HG03135 (cell line): ENCODE results near the gene XXYLT1.

Experiments used
- ATAC-seq: cut with Tn5 transposase; IDR thresholded peaks from one replicate; pipeline ENCODE4 v1.9.1; 2021; ENCODE audit warnings: mild to moderate bottlenecking, moderate library complexity; ENCODE audit not compliant: unreplicated experiment

XXYLT1 gene

DNA sequence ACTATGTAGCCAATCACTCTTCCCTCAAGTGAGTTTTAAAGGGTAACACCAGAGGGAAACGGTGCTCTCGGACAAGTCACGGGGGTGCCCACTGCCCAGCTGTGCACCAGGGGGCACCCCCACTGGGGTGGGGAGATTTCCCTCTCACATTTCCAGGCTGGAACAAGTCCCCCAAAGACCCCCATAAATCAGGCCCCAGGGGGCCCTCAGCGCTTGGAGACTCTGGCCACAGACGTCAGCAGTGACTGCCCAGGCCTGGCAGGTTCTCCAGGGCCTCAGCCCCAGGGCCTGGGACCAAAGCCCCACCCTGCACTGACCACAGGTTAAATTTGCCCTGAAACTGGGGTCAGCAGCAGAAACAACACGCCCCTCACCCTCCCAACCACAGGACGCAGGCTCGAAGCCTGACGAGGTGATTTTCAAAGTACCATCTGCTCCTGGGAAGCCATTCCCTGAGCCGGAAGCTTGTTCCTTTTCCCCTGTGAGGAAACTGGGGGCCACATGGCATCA, 17.0 kb downstream of the XXYLT1 start:
- no peak for ATAC-seq

DNA sequence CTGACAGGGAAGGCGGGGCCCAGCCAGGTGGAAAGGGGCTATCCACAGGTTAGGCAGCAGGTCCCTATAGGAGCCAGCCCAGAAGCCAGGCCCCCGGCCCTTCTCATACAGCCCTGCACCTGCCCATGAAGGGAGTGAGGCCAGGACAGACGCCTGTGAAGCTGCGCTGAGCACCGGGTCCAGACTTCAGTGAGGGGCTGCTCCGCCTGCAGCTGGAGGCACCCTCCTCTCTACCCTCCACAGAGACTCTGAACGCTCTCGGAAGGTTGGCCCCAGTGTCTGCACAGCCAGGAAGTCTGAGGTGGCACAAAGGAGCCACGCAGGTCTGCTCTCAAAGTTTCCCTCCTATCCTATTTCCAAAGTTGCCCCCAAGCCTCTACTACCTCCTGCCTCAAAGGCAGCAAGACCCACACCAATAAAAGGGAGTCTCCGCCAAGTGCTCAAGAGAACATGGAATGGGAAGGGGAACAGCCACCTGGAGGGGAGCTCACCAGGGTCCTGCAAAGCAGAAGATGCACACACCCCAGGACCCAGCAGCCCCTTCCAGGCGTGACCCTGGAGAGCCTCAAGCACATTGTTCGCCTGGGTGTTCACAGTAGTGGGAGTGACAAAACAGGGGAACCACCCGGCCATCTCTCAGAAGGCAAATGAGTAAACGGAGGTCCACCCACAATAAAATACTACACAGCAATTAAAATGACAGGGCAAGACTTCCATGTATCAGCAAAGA, 19.5 kb downstream of the XXYLT1 start:
- no peak for ATAC-seq

DNA sequence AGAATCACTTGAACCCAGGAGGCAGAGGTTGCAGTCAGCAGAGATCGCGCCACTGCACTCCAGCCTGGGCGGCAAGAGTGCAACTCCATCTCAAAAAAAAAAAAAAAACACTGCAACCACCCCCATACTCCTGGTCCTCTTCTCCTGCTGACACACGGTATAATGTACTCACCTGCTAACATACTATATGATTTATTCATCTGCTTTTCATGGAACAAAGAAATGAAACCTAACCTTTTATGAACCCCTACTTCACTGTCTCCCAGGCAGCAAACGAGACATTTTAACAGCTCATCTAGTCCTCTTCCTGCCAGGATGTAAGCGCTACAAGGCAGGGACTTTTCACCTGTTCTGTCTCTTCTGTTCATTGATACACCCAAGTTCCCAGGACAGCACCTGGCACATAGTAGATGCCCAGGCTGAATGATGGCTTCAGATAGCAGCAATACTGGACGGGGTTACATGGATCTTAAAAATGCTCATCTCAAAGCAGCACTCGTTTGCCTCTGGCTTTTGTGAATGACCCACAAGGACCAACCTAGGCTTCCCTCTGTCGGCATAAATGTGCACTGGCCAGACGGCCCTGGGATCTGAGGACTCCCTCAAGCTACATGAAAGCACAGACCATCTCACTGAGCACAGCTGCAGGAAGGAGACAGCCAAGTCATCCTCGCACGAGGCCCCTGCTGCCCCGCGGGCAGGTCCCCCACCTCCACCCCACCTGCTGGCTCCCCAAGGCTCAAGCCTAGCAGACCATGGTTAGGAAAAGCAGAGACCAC, 20.3 kb downstream of the XXYLT1 start:
- no peak for ATAC-seq

DNA sequence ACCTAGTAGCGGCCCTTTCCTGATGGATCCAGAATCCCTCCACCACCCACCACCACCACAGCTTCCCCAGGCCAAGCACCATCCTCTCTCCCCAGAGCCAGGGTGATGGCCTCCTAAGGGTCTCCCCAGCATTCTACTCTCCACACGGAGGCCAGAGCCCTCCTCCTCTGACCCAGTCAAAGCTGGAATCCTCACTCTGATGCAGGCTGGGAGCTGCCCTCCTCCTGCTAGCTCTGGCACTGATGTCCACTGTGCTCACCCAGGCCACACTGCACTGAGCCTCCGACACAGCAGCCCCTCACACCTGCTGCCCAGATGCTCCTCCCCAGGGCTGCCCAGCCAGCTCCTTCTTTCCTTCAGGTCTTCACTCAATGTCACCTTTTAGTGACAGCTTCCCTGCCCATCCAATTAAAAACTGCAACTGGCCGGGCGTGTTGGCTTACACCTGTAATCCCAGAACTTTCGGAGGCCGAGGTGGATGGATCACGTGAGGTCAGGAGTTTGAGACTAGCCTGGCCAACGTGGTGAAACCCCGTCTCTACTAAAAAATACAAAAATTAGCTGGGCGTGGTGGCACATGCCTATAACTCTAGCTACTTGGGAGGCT, 21.0 kb downstream of the XXYLT1 start:
- no peak for ATAC-seq

DNA sequence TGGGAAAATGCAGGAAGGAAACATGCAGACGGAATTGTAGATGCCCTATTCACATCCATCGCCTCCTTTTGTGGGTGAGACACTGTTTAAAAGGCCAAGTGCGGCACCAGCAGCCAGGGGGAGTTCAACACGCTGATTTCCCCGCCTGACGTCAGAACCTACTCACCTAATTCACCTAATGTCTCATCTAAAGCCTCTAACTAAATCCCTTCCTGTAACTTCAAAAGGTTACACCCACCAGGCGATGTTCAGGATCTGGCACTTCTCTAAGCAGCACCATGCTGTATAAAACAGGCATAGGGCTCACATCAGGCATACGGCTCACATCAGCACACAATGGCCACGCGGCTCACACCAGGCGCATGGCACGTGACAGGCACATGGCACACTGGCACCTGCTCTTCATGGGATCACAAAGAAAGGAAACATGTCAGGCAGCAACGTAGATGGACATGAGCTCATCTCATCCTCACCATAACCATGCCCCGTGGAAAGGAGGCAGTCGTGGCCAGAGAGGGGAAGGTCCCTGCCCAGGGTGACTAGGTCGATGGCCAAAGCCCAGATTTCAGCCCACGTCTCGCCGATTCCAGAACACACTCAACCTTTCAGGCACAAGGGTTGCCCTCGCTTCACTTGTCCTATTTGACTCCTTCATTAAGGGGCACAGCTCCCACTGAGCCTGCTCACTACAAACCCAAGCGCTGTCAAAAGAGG, 21.7 kb downstream of the XXYLT1 start:
- ATAC-seq, result no peak

DNA sequence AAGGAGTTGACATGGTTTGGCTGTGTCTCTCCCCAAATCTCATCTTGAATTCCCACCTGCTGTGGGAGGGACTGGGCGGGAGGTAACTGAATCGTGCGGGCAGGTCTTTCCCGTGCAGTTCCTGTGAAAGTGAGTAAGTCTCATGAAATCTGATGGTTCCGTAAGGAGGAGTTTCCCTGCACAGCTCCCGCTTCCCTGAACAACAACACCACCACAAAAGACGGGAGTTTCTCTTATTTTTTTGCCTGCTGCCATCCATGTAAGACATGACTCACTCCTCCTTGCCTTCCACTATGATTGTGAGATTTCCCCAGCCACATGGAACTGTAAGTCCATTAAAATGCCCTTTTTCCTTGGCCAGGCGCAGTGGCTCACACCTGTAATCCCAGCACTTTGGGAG, 22.7 kb downstream of the XXYLT1 start:
- ATAC-seq, result no peak

DNA sequence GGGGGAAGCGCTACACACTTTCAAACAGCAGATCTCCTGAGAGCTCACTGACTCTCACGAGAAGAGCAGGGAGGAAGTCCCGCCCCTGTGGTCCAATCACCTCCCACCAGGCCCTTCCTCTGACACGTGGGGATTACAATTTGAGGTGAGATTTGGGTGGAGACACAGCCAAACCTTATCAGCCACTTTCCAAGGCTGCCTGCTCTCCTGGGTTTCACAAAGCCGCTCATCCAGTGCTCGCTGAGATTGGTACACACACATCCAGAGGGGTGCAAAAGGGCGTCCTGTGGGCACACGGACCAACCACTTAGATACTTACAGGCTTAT, 23.1 kb downstream of the XXYLT1 start:
- no peak for ATAC-seq

DNA sequence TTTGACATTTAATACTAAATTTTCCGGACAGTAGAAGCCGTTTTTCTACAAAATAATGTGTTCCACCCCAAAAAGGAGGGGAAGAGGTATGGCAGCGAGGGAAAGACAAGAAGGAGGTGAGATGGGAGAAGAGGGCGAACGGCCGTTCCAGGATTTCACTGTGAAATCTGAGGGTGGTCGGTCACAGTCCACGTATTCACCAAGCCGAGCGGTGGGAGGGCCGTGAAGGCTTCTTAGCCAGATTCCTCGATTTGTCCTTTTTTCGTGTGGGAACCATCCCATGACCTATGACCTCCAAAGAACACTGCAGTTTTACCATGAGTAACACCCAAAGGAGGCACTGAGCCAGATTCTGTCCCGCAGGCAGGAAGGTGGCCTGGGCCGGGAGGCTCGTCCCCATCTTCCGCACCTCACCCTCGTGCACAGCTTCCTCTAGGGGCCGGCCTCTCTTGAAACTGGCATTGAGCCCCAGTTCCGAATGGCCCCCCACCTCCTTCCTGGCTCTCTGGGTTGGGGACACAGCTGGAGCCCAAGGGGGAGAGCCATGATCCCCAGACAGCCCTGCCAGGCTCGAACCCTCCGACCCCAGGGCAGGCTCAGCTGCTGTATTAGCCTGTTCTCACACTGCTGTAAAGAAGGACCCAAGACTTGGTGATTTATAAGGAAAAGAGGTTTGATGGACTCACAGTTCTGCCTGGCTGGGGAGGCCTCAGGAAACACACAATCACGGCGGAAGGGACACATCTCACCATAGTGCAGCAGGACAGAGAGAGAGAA, 23.7 kb downstream of the XXYLT1 start:
- ATAC-seq, result no peak

DNA sequence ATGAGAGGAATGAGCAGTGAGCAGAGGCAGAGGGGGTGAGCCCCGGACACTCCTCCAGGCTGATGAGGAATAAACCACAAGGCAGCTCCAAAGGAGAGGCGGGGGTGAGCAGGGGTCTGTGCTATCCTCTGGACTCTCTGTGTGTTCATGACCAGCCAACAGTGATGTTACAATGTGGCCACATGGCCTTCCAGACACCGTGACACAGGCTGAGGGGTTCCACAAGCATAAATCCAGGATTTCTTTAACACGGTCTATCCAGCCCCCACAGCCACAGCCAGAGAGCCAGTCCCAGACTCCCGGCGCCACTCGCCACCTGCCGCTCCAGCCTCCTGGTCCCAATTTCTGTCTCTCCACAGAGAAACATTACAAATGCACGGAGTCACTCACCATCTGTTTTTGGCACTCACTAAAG, 24.4 kb downstream of the XXYLT1 start:
- no peak for ATAC-seq

DNA sequence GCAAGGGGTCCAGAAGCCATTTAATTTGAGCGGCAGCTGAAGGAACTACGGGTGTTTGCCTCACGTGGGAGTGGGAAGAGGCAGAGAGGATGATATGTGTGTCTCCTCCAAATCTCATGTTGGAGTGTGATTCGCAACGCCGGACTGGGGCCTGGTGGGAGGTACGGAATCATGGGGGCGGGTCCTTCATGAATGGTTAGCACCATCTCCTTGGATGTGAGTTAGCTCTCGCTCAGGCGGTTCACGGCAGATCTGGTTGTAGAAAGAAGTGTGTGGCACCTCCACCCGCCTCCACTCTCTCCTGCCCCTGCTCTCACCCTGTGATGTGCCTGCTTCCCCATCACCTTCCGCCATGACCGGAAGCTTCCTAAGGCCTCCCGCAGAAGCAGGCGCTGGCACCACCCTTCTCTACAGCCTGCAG, 25.4 kb downstream of the XXYLT1 start:
- ATAC-seq, result no peak

DNA sequence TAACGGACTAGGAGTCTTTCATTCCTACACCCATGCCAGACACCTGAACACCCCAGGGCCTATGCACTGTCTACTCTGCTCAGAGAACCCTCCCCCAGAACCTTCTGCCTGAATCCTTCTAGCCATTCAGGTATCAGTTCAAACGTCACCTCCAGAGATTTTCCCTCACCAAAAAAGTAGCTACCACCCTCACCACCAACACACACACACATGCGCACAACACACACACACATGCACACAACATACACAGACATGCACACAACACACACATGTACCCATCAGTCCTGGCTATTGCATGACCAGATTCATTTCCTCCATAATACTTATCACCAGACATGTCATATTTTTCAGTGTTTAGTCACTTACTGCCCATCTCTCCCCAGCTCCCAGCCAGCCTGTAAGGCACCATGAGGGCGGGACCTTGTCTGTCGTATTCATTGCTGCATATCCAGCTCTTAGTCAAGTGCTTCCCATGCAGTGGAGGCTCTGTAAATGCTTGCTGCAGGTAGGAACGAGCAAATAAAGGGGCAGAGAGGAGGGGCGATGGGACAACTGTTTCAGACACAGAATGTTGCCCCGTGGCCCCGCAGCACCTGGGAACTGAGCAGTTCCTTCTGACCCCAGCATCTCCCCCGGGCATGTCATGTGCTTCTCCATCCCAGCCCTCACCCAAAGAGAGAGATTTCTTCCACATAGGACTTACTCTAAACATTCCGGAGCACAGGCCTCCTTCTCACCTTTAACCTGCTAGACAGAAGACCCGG, 29.2 kb downstream of the XXYLT1 start:
- no peak for ATAC-seq

DNA sequence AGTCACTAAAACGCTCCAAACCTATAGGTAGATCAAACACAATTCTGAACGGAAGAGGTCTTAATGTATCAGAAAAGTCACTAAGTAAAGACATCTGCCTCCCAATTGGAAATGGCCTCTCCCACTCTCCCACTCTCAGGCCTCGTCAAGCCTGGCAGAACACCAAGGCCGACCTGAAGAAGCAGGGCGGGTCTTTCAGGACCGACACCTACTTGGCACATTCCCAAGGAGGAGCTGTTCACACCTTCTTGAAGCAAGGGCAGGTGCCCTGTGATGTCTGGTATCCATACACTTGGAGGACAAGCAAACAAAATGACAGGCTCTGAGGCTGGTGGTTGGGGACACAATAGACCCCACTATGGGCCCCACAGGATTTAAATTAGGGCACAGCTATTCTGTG, 30.0 kb downstream of the XXYLT1 start:
- no peak for ATAC-seq

DNA sequence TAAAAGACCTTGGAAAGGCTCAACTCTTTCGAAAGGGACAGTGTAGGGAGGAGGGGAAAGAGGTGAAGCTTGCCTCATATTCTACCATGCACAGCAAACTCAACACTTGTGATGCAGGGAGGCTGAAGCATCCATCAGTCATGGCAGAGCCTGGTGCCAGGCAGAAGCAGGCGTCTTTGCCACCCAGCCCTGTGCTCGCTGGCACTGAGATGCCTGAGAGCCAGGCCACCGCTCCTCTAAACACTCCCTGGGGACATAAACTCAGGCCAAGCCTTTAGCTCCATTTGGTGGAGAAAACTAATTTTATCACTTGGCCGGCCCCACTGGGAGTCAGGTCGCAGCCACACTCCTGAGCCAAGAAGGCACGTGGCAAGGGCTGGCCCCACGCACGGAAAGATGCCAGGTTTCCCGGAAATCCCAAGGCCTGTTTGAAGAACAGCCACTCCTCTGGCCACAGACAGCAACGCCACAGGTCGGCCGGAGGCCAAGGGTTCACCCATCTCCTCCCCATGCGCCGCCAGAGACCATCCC, 30.7 kb downstream of the XXYLT1 start:
- ATAC-seq, result no peak

DNA sequence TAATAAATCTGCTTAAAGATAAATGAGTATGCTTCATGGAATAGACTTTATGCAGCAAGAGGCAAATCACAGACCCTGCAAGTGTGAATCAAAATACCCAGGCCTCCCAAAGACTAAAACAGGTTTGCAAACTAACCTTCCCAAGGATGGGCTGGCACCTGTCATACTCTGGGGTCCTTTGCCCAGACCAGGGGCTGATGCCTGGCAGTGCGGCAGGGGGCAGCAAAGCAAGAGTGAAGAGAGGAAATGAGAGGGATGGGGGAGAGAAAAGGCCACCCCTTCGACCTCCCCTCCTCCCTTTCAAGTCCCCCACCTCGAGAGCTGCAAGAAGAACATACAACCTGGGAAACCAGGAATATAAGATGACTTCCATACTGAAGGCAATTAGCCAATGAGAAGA, 31.8 kb downstream of the XXYLT1 start:
- ATAC-seq, result no peak

DNA sequence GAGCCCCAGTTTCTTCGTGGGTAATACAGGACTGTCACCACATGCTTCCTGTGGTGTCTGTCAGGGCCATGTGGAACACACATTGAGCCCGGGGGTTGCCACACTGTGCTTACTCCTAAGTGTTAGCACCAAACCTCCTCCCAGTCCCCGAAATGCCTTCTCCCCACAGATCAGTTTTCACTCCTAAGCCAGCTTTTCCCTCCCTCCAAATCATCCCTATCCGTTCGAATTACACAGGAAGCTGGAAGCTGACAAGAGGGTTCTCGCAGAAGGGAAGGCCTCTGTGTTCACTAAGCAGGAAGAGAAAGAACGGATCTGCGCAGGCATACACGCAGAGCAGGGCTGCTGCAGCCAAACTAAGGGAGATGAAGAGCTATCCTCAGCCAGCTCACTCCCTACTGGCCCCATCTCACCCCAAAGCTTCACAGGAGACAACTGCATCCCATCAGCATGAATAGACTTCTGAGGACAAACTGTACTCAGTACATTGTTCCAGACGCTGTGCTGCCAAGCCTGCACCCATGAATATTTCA, 32.3 kb downstream of the XXYLT1 start:
- no peak for ATAC-seq

DNA sequence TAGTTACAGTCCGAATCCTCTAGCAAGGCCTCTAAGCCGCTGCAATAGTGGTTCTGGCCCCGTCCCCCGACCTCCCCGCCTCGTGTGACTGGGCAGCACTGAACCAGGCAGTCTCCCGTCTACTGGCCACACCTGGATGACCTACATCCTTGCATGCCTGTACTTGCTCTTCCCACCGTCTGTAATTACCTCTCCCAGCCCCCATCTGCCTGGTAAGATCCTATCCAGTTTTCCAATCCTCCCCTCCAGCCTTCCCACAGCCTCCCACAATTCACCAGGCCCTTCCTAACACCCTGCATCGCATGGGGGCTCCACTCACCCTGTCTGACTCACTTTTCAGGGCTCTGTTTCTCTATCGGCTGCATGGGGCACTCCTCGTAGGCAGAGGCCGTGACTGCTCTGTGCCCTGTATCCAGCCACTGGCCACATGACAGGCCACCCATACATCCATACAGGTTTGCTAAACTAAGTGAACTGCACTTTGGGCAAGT, 32.8 kb downstream of the XXYLT1 start:
- ATAC-seq, result no peak

DNA sequence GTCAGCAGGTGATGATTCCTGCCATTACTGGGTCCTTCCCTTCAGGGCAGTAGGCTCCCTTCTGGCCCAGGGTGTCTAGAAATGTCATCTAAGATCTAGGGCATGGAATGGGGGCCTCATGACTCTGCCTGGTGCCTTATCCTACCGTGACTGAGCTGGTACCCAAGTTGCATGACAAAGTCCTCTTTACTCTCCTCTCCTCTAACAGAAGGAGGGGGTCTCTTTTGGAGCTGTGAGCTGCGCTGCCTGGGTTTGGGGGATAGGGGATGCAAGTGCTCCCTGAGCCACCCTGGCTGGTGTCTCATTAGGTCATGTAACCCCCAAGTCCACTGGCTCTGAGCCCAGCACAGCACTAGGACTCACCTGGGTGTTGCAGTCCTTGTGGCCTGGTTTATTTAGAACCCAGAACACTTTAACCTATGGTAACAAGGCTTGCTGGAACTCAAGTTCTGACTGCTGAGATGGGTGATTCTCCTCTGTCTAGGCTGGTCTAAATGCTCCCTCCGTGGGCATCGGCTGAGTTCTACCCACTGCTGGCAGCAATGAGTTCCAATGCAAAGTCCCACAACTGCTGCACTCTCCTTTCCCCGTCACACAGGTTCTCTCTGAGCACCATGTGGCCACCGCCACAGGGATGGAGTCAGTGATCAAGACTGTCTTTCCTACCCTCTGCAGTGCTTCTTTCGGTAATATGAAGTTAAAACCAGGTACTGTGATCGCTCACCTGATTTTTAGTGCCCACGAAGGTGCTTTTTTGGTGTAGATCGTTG, 34.0 kb downstream of the XXYLT1 start:
- no peak for ATAC-seq

DNA sequence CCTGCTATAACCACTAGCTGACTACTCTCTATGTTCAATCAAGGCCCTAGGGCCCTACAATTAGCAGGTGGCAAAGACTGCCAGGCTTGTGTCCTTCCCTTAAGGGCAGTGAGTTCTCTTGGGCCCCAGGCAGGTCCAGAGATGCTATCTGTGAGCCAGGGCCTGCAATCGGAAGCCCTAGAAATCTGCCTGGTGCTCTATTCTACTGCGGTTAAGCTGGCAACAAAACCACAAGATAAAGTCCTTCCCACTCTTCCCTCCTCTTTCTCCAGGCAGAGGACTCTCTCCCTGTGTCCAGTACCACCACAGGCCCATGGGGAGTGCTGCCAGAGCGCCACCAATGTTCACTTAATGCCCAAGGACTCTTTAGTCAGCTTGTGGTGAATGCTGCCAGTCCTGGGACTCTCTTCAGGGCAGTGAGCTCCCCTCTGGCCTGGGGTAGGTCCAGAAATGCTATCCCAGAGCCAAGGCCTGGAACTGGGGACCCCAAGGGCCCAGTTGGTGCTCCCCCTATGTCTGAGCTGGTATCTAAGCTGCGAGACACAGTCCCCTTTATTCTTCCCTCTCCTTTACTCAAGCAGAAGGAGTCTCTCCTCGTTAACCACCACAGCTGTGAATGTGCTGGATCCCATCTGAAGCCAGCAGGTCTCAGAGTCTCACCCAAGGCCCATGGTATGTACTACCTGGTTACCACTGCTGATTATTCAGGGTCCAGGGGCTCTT, 34.7 kb downstream of the XXYLT1 start:
- ATAC-seq, result no peak
